OCI-LY7 (cell line): ENCODE measurements around the gene SP8.

ENCODE experiments used
- CTCF ChIP-seq: fragments of 200-600 bp; sonication (generic); conservative IDR thresholded peaks from 2 replicates; pipeline ENCODE4 v1.5.1; 2014; ENCODE audit warnings: mild to moderate bottlenecking, antibody characterized with exemption, low read length, moderate library complexity, mixed read lengths
- EZH2phosphoT487 ChIP-seq: fragments of 200-600 bp; sonication (generic); IDR thresholded peaks from 2 replicates; pipeline ENCODE4 v1.6.1; 2018; ENCODE audit warnings: low read depth, borderline replicate concordance, mild to moderate bottlenecking, mixed run types, antibody characterized with exemption, low read length, moderate library complexity, mixed read lengths

GRCh38 chr7:20748853-20749252, 37.8 kb downstream of the SP8 start:
- TF ChIP-seq CTCF (no peak), EZH2phosphoT487 (no peak)
